ENCODE results near the gene ACVRL1.

GRCh38 chr12:51949342-51950030, 42.2 kb downstream of the ACVRL1 start:
- TF ChIP-seq GATA2 (IDR thresholded peaks at IDR 0.05; ENCODE audit: low read depth, low read length) (no peak; the same call in 1 of the 2 replicates), GATA3 (IDR thresholded peaks at IDR 0.05; ENCODE audit: low read depth, low read length) (no peak)

Data from SH-SY5Y (cell line).